Left lobe of liver (tissue), 2 donors: ENCODE data around the gene SMIM13. TPM values are rescaled to one million over a fixed set of nuclear protein-coding genes. Genes with fewer than 3 reads are reported as not detected.

Source experiments
- ATAC-seq: fragments of 200-7000 bp; cut with Tn5 transposase; one replicate; pipeline ENCODE4 v1.9.1; 2020; ENCODE audit warnings: mild to moderate bottlenecking, moderate library complexity
- DNase-seq: peaks from one replicate; pipeline ENCODE4 v3.0.0-alpha.2; 2020; ENCODE audit warnings: low spot score
- total RNA-seq: library from RNA; stranded (reverse); gene quantifications from one replicate; pipeline ENCODE4 v1.2.1, GENCODE V29; 2021
- donor health status: DM: no; HTN: no; CAD: no; lungs with moderate emphysema.
- donor health status: DM: no; HTN: yes; CAD: no.

Gene SMIM13
- total RNA-seq, 1 donor from 2014 or later = 5.9 TPM

DNA sequence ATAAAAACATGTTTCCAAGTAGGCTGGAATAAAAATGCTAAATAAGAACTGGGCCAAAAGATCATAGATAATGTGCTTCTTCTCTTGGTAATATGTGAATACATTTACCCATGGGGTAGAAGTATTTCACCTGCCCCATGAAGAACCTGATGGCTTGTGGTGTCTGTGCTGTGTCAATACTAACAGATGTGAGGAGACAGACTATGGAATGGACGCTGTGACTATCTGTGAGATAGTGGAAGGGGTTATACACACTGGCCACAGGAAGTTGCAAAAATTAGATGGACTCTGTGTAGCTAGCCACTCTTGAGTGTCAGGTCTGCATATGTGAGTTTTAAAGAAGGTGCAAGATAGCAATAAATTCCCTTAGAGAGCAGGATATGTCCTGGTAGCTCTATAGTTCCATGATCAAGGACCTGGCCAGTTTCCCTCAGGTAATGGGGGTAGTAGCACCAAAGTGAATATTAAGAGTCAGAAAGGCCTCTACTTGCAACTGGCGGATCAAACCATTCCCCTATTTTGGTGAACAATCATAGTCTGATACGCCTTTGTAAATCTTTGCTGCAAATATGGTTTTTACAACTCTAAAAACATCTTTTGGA, 90.2 kb downstream of the SMIM13 start:
- DNase-seq = no peak
- ATAC-seq = no peak

DNA sequence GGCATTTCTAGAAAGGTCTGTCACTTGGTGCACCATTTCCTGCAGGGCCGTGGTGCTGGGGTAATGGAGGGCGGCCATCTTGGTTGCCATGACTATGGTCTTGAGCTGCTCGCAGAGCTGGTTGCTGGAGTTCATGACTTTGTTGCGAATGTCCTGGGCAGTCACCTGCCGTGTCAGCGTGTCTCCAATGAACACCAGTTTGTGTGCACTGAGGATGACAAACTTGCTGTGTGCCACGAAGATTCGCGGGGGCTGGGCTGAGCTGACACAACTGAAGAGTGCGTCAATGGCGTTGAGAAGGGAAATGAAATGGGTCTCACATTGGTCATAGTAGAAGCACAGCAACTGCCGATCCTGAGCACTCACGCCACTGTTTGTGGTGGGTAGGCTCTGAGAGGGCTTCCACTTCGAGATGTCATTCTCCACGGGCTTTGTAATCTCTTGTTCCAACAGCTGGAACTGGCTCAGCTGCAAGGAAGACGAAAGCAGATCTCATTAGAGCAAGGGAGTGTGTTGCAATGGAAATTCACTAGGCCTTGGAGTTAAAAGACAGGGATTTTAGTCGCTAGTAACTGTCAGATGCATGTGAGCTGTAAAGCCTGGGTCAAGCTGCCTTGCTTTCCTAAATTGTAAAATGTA, 91.7 kb downstream of the SMIM13 start:
- DNase-seq (no peak), ATAC-seq (no peak)

DNA sequence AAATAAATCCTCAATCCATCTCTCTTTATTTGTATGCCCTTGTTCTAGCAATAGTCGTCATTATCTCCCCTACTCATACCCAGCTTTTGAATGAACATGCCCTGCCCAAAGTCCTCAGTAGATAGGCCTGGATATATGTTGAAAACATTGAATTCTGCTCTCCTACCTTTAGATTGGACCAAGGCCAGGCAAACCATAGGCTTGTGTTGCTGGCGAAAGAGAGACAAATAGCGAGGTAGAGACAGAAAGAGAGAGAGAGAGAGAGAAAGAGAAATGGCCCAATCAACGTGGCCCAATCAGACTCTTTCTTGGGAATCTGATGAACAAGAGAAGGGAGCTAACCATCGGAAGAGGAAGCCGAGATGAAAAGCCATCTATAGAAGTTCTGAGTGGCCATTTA, 93.7 kb downstream of the SMIM13 start:
- DNase-seq (no peak), ATAC-seq (no peak)

Other genes starting within 250 kb of the SMIM13 start
- not detected for gene GCM2, start 211.8 kb upstream of the SMIM13 start, total RNA-seq
- 0.43 TPM for gene SYCP2L, start 206.8 kb upstream of the SMIM13 start, total RNA-seq
- 5.9 TPM for gene ELOVL2, start 49.5 kb upstream of the SMIM13 start, total RNA-seq
- gene ERVFRD-1, start 17.9 kb downstream of the SMIM13 start, total RNA-seq = 0.08 TPM
- gene NEDD9, start 138.8 kb downstream of the SMIM13 start, total RNA-seq = 11.7 TPM